ENCODE measurements around the gene FOXF1.
A peak's percentile ranks its signal among the peaks of the same experiment; 100 is the strongest.

FOXF1 gene

DNA sequence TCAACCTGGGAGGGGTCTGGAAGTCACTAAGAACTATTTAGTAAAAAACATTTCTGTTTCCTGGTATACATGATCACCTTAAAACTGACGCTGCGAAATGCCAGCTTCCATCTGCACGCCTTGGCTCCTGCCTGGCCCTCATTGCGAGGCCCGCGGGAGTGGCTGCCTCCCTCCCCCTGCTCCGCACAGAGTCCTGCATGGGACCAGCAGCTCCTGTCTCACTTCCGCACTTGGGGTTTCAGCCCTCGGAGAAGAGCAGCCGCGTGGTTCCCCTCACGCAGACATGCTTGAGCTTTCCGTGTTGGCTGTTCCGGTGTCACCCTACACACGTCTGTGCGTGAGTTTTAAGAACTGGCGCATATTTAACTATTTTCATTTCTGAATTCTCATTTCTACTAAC is 26.3 kb downstream of the FOXF1 start:
- no peak for DNase-seq

DNA sequence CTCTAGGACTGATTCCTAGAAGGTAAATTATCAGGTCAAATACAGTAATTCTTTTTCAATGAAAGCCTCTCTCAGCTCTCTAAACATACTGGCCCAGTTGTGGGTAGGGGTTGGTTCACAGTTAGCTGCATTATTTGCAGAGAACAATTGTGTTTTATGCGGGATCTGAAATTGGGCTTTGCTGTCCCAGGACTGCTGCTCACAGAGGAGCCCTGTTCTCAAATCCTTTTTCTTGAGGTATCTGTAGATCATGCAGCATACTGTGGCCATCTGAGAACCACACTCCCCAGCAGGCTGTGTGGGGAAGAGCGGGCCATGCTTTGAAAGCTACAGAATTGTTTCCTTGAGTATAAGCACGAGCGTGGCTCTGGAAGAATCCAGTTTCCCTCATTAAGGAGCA is 27.2 kb downstream of the FOXF1 start:
- DNase-seq: no peak

DNA sequence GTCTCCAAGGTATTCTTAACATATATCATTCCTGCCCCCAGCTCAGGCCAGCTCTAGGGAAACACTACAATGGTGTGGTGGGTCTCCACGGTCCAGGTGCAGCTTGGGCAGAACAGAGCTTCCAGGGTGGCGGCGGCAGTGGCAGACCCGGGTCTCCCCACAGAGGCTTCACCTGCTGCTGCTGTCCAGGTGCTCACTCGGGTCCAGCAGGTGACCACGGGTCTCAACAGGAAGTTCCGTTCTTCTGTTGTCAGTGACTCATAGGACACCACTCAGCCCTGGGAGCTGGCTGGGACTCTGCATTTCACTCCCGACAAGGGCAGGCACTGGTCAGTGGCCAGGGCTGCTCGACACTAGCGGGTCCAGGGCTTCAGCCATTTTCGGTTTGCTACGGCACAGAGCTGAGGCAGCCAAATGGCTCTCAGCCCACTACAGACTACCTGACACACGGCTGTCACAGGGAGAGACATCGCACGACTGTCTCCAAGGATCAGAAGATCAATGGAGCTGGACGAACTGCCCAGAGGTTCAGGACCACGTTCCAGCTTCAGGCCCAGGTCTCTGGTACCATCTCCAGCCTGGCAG is 28.0 kb downstream of the FOXF1 start:
- DNase-seq: no peak

DNA sequence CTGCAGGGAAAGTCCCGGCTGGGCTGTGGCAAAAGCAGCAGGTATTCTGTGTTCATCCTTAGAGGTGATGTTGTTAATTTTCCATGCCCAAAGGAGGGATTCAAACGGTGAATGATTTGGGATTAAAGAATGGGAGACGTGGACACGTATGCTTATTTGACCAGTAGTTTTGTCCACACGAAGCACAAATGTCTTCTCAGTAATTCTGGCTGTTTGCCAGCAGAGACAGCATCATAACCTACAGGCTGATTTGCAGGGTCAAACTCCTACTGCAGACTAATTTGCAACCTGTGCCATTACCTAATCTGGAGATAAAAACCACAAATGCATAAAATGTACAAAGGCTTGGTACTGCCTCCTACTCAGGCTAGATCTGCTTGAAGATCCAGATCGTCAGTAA is 30.6 kb downstream of the FOXF1 start:
- DNase-seq: no peak

DNA sequence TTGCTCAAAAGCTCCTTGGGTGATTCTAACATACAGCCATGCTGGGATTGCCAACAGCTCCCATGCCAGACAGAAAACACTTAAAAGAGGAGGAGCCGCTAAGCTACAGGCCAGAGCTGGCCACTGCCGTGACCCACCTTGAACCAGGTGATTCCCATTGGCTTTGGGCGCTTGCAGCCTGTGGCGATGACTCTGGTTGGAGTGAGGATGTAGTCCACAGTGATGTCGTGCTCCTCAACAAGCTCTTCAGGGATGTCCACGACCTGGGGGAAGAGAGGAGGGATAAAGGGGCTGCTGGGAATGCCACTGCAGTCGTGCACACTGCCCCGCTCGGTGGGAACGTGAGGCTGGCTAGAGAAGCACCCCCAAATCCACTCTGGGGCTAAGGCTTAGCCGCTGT is 31.2 kb downstream of the FOXF1 start:
- no peak for DNase-seq

DNA sequence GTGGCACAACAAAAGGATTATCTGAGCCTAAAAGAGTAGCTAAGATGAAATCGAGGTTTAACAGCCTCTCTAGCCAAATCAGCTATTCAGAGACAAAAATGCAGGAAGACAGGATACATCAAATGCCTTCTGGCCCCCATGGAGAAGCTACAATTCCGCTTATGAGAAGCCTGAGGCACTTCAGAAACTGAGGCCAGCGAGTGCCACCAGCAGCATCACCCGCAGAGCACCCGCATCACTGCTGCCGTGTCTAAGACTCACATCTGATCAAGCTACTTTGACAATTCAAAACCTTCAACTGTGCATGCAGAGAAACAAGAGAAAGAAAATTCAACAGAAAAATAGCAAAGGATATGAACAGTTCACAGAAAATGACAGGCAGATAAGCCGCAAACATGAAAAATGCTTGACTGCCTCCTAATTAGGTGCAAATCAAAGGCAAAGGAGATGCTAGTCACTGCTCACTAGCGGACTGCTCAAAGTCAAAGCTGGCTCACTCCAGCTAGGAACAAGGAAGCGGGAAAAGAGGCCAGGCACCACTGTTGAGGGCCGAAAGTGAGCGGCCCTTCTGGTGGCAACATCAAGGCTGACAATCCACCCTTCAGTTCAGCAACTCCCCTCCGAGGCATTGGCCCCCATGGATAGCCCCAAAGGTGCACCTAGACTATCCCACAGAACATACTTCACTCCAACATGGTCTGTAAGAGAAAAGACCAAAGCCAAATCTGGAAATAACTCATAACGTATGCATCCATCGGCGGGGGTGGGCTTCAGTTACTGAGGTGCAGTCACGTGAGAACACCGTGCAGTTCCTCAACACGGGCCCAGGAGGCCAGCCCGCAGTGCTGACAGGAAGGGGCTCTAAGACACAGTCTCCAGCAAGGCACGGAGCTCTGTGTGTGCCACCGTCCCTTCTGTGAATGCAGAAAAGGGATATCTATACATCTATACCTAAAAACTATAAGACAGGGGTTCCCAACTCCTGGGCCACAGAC is 32.7 kb downstream of the FOXF1 start:
- DNase-seq: no peak

DNA sequence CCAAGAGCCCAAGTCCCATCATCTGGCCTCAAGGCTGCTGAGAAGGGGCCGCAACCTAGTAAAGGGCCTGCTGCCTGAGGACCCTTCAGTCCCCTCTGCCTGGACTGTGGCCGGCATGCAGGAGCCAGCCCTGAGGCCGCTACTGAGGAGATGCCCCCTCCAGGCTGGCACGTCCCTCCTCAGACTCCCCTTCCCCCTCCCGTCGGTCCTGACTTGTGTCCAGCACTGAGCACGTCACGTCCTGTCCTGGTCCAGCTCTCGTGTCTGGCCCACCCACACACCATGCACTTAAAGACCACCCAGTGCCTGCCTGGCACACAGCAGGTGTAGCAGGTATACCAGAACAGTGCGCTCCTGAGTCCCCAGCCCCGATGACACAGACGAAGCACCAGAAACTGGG is 35.2 kb downstream of the FOXF1 start:
- no peak for DNase-seq

DNA sequence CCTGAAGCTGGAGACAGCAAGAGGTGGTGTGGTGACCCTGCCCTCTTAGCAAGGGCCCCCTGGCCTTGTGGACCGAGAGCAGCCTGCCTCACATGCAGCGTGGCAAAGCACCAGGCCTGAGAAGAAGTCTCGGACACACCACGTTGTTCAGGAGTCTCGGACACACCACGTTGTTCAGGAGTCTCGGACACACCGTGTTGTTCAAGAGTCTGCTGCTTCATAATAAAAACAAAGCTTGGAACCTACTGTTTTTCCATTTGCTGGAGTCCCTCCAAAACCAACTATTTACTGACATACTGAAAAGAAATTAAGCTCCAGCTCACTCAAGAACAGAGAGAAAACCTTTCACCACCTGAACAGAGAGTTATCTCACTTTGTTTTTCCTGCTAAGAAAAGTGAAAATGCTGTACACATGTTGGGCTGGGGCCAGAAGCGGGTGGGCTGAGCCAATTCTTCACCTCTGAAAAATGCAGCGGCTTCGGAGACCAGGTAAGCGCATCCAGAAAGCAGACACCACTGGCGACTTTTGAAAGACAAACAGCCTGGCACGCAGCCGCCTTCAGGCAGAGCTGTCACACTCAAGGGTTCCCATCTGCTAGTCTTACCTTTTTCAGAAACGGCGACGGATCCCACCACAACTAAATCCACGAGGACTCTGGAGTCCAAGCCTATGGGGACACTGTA is 35.8 kb downstream of the FOXF1 start:
- no peak for DNase-seq

DNA sequence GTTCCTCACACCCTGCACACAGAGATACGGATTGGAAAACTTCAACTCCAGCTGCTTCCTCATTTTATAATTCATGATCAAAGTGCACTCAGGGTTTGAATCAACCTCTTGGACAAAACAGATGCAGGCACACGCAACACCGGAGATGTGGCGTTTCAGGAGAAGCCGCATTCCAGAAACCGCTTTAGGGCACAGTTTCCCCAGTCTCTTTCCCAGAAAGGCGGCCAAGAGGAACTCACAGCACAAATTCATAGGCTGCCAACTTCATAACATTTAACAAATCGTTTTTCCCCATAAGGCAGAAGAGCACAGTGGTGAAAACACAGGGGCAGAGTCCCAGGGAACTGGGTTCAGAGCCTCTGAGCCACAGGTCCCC is 36.3 kb downstream of the FOXF1 start:
- no peak for DNase-seq

DNA sequence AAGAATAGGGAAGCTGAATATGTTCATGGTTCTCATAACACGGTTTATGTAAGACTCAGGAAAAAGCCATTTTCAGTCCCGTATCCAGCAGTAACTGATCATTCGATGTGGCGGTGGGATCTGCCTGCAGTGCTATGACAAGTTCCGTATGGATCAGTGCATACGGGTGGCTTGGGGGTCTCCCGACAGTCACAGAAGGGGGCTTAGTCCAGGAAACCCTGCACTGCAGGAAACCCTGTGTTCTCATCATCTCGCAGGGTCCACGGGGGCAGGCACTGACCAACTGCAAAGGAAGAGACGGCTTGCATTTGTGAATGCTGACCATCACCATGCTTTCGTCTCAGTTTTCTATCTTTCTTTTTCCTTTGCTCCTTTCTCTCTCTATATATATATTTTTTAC is 37.0 kb downstream of the FOXF1 start:
- DNase-seq: no peak

DNA sequence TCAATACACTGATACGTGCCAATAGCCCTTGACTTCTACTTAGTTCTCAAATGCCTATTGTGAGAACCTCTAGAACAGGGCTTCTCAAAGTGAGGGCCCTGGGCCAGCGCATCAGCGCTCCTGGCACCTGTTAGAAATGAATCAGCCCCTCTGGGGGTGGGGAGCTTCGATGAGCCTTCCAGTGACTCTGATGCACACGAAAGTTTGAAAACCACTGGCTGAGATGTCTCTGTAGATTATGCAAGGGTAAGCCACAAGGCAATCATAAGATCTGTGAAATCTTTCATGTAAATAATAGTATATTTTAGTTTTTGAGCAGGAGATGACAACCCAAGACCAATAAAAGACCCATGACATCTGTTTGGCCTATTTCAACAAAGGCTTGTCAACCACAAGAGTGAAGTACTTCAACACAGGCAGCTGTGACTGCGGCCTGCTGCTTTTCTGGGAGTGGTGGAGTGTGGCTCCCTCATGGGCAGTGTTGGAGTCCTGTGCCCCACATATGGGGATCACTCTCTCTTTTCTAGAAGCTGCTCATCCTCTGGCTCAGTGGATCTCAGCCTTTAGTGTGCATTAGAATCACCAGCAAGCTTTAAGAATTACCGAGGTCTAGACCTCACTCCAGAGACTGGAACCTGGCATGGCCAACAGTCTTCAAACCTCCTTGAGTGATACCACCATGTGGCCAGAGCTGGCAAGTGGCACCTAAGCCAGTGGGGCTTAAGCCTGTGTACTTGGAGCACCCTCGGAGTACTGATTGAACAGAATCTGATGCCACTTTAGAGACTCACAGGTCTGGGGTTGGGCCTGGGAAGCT is 39.0 kb downstream of the FOXF1 start:
- DNase-seq: no peak

DNA sequence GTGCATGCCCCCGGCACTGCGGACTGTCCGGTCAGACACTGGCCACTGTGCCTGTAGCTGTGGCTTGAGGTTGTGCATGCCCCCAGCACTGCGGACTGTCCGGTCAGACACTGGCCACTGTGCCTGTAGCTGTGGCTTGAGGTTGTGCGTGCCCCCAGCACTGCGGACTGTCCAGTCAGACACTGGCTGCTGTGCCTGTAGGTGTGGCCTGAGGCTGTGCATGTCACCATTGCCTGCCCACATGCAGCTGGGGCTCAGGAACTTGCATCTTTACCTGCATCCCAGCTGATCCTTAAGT is 39.5 kb downstream of the FOXF1 start:
- DNase-seq: no peak

DNA sequence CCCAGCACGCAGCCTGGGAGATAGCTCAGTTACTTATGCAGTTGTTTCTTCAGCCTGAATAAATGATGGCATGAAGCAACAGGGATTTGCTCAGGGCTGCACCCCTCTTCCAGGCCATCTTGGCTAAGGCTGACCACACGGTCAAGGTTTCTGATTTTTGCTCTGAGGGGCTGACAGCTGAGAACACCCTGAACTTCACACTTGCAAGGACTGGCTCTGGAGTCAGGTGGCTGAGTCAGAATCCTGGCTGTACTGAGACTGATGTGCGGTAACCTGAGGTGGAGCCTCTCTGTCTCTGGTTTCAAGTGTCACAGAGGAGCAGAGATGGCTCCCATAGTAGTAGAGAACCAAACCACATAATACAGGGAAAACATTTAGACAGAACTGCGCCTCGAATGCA is 40.0 kb downstream of the FOXF1 start:
- no peak for DNase-seq

DNA sequence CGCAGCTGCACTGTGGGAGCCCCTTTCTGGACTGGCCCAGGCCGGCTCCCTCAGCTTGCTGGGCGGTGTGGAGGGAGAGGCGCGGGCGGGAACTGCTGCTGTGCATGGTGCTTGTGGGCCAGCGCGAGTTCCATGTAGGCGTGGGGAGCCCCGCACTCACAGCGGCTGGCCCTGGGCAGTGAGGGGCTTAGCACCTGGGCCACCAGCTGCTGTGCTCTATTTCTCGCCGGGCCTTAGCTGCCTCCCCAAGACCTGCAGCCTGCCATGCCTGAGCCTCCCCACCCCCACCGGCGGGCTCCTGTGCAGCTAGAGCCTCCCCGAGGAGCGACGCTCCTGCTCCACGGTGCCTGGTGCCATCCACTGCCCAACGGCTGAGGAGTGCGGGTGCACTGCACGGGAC is 43.0 kb downstream of the FOXF1 start:
- no peak for DNase-seq

DNA sequence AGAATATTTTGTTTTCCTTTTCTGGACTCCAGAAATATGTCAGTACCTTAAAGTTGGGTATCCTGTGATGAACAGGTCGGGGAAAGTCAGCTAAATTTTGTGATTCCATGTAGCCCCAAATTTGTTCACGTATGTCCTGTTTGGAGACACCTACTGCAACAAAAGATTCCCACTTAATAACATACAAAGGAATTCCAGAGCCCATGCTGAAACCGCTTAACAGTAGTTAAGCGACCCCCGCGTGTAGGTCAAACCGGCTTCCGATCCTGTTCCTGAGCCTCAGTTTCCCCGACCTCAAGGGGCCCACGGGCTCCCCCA is 44.2 kb downstream of the FOXF1 start:
- DNase-seq: no peak

DNA sequence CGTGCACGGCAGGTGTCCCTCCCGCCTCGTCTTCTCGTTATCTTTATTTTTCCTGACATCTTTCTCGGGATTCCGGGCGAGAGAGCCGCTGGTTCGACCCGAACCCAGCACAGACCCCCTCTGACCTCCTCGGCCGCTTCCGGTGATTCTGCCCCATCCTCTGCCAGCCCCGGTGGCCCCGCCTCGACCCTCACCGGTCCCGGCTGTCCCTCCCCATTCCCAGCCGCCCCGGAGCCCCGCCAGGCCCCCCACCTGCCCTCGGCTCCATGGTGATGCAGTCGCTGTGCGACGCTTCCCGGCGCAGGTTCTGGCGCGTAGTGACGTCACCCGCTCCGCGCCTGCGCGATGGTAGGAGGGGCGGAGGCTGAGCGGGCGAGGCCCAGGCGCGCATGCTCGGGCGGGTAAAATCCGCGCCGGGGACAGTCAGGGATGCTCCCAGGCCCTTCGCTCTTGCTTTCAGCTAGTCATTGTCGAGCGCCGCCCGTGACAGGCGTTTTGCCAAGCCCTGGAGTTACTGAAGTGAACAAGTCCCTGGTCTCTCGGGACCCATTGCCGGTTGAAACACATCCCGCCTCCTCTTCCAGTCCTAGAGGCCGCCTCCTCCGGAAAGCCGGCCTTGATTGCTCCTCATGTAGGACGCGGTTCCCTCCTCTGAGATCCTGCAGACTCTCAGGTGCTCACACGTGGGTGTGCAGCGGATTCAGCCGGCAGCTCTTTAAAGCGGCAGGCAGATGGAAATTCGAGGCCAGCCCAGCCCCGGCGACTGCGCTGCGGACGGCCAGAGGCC is 44.8 kb downstream of the FOXF1 start, which contains the start of gene MTHFSD:
Gene MTHFSD, minus strand, starts transcription at position 319 of the 787 bp plus-strand sequence. Its CDS starts 51 bp downstream, at position 268.
- DNase-seq: peak; percentile 97

DNA sequence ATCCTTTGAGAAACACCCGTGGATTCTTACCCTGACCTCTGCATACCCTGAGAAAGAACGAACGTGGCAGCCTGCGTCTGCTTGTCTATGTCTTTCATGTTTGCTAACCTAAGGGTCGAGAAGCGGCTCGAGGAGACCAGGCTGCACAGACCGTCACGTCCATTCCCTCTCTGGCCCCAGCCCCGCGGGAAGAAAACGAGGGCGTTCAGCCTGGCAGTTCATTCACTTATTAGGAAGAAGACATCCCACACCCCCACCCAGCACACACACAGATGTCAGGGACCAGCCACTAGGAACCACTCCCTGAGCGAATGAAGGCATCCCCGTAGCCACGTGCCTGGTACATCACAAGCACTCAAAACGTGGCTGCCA is 45.4 kb downstream of the FOXF1 start:
- DNase-seq: no peak

DNA sequence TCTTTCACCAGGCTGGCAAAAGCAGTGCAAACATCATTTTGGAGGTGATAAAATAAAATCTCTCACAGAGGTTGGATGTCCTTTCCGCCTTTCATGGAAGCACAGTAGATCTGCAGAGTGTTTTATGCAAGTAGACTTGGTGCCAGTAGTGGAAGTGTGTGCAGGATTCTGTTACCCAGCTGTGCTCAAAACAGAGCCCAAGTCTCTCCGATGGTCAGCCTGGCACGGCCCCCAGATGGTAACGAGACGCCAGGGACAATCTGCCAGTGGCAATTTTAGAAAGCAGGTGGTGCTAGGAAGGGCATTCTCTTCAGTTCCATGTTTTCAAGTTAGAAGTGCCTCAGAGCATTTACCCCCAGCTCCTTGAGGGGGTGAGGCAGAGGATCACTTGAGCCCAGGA is 46.2 kb downstream of the FOXF1 start:
- DNase-seq: no peak

DNA sequence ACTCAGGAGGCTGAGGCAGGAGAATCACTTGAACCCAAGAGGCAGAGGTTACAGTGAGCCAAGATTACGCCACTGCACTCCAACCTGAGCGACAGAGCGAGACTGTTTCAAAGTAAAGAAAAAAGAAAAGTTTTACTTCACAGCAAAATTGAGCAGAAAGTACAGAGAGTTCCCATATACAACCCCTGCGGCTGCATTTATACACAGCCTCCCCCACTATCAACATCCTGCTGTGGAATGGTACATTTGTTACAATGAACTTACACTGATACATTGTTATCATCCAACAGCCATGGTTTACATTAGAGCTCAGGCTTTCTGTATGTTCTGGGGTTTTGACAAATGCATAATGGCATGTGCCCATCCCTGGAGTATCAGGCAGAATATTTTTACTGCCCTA is 47.3 kb downstream of the FOXF1 start:
- no peak for DNase-seq

DNA sequence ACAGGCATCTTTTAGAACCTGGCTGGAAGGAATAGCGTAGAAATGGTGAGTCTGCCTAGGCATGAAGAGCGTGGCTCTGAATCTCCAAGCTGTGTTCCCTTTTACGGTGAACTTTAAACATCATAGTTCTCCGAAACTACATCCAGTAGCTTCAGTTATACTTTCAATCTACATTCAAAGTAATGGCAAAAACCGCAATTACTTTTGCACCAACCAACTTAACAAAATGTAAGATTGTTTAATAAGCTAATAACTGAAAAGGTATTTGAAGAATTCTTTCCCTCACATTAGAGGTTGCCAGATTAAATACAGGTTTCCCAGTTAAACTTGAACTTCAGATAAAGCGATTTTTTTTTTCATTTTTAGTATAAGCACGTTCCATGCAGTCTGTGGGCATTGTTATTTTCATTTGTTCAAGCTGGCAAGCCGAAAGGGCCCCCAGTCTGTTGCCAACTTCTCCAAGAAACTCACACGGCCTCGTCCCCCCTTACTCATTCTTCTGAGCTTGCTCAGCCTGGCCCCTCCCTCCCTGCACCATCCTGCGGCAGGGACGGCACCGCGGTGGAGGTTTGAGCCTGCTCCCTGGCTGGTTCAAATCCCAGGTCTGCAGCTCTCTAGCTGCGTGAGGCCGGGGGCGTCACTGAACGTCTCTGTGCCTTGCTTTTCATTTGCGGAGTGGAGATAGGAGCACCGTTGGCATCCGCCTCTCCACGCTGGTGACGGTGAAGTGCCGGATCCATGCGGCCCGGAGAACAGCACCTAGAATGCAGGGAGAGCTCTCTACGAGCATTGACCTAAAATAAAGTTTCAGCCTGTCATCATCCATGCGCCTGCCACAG is 48.2 kb downstream of the FOXF1 start:
- DNase-seq: no peak

DNA sequence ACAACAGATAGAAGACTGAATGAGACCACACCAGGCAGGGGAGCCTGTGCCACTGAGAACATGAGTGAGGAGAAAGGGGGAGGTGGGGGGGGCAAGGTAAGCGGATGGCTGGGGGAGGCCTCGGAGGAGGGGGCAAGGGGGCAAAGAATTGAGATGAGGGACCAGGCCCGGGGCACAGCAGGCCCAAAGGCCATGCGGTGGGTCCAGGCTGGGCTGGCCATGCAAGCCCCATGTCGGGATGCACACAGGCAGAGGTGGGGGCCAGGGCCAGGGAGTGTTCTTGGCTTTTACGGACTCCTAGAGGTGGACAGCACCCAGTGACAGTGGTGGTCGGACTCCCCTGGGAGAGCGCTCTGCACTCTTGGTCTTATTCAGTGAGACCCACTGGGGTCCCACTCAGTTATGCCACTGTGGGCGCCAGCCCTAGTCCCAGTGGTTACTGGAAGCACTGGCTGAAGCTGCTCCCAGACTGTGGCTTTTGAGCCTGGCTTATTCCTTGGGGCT is 49.5 kb downstream of the FOXF1 start:
- no peak for DNase-seq
